HG03520 (cell line): ENCODE data around the gene NFIB.

ENCODE experiments used
- ATAC-seq: cut with Tn5 transposase; IDR thresholded peaks from one replicate; pipeline ENCODE4 v1.9.1; 2021; ENCODE audit warnings: mild to moderate bottlenecking, moderate library complexity; ENCODE audit not compliant: unreplicated experiment

Gene NFIB

GRCh38 chr9:14218253-14218652 is 95.7 kb downstream of the NFIB start:
- no peak for ATAC-seq

DNA sequence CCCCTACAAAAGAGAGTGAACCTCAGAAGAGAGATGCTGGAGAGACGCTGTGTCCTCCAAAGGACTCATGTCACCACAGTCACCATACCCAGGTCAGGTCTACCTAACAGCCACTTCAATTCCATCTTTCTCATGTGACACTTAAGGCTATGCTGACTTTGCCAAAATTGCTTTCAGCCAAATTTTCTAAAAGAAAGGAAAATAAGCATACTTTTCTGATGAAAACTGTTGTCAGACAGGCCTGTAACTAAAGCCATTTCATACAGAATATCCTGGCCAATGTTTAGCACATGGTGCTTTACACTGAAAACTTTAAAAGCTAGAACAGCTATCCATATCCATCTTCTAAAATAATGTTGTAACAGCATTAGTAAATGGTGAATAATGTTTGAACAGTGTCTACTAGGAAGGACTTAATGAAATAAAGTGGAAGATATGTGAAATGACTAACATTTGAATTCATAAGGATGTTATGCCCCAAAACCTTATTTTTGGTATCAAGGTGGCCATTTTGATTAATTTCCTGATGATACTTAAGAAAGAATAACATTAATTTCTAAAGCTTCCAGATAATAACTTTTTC is 97.2 kb downstream of the NFIB start:
- ATAC-seq = no peak

- ATAC-seq = no peak
These were observed 98.3 kb downstream of the NFIB start for GRCh38 chr9:14215614-14216013.

GRCh38 chr9:14214693-14215092 is 99.2 kb downstream of the NFIB start:
- no peak for ATAC-seq

DNA sequence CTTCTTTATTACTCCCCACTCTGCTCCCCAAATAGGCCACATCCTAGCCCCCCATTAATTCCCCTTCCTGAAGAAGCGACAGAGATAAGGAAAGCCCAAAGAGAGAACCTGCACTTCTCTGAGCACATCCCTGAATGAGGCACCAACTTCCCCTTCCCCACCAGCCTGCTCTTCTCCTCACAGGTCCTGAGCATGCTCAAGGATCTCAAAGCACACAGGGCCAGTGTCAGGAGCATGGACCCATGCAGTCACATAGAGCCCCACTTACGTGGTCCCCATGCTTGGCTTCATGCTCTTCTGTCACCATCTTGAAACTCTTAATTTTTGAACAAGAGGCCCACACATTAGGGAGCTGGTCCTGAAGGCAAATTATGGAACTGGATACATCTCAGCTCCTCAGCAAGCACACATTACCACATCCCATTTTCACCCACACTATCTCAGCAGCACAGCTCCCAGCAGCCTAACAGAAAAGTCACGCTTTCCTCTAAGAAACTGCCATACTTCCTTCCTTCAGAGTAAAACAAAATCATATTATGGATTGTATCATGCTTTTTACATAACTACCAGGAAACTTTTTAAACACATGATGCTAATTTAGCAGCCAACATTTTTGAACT is 99.8 kb downstream of the NFIB start:
- ATAC-seq = no peak

GRCh38 chr9:14213504-14213903 is 100.4 kb downstream of the NFIB start:
- no peak for ATAC-seq

- no peak for ATAC-seq
These were observed 101.1 kb downstream of the NFIB start for GRCh38 chr9:14212697-14213420.

- ATAC-seq = no peak
These were observed 101.9 kb downstream of the NFIB start for GRCh38 chr9:14212077-14212476.

- no peak for ATAC-seq
These were observed 102.4 kb downstream of the NFIB start for GRCh38 chr9:14211564-14211963.

GRCh38 chr9:14210428-14210827 is 103.5 kb downstream of the NFIB start:
- no peak for ATAC-seq

GRCh38 chr9:14209399-14210345 is 104.3 kb downstream of the NFIB start:
- ATAC-seq = no peak

GRCh38 chr9:14207352-14207995 is 106.5 kb downstream of the NFIB start:
- ATAC-seq = no peak

DNA sequence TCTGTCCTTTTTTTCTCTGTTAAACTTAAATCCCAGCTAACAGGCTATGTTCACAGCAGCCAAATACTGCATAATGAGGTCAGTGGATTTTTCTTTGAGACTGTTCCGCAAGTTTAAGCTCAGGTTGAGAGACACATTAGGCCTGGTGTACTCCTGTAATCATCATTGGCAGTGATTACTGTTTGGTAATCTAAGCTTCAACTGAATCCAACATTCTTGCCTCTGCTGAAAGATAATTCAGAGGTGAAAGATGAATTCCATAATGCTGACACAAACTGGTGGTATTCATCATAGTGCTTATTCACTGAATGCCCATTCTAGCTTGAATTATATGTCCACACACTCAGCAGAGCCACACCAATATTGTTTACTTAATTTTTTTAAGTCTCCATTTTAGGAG is 108.5 kb downstream of the NFIB start:
- no peak for ATAC-seq

DNA sequence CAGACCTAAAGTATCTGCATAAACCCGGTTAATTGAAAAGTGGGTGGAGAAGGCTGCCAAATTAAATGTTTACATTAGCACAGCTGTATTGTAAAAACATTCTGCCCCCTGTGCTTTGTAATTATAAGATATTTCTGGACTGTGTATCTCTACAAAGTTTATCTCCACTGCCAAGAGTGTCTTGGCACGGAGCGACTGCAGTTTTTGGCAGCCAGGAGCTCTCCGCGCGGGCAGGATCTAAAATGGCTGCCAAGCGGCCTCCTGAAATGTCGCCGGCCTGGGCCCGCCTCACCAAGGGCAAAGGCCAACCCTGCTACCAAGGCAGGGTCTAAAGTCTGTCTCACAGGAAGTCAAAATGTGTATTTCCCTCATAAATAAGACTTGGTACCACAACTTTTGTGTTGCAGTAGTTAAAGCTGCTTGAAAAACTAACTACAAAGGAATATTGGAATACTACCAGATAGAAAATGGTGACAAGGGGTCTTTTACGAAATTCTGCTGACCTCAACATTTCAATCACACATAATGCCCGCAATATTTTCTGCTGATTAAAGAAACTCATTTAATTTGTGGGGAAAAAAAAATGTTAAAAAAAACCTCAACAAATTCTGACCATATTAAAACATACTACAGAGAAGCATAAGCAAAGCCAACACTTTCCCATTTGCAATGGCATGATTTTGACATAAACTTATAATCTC is 110.4 kb downstream of the NFIB start:
- no peak for ATAC-seq

GRCh38 chr9:14198841-14199455 is 115.0 kb downstream of the NFIB start:
- no peak for ATAC-seq

GRCh38 chr9:14198047-14198840 is 115.7 kb downstream of the NFIB start:
- no peak for ATAC-seq

- no peak for ATAC-seq
These were observed 116.5 kb downstream of the NFIB start for GRCh38 chr9:14197325-14197858.

- no peak for ATAC-seq
These were observed 120.5 kb downstream of the NFIB start for GRCh38 chr9:14193328-14193990.
